ENCODE data around the gene ASRGL1.

Gene ASRGL1

GRCh38 chr11:62393061-62393611, 55.9 kb downstream of the ASRGL1 start:
- peak; percentile 34 for DNase-seq (ENCODE audit: low spot score)

DNA sequence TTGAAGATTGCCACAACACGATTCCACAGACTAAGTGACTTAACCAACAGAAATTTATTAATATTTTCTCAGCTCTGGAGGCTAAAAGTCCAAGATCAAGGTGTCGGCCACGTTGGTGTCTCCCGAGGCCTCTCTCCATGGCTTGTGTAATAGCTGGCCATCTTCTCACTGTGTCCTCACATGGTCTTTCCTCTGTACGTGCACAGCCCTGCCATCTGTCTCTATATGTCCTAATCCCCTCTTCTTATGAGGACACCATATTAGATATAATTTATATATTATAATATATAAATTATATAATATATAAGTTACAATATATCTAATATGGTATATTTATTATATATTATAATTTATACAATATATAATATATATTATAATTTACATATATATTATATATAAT, 56.5 kb downstream of the ASRGL1 start:
- no peak for DNase-seq (ENCODE audit: low spot score)

GRCh38 chr11:62394825-62395538, 57.7 kb downstream of the ASRGL1 start:
- DNase-seq (ENCODE audit: low spot score) = peak; percentile 97

- no peak for DNase-seq (ENCODE audit: low spot score)
Measured at GRCh38 chr11:62395885-62396551, 58.8 kb downstream of the ASRGL1 start.

DNA sequence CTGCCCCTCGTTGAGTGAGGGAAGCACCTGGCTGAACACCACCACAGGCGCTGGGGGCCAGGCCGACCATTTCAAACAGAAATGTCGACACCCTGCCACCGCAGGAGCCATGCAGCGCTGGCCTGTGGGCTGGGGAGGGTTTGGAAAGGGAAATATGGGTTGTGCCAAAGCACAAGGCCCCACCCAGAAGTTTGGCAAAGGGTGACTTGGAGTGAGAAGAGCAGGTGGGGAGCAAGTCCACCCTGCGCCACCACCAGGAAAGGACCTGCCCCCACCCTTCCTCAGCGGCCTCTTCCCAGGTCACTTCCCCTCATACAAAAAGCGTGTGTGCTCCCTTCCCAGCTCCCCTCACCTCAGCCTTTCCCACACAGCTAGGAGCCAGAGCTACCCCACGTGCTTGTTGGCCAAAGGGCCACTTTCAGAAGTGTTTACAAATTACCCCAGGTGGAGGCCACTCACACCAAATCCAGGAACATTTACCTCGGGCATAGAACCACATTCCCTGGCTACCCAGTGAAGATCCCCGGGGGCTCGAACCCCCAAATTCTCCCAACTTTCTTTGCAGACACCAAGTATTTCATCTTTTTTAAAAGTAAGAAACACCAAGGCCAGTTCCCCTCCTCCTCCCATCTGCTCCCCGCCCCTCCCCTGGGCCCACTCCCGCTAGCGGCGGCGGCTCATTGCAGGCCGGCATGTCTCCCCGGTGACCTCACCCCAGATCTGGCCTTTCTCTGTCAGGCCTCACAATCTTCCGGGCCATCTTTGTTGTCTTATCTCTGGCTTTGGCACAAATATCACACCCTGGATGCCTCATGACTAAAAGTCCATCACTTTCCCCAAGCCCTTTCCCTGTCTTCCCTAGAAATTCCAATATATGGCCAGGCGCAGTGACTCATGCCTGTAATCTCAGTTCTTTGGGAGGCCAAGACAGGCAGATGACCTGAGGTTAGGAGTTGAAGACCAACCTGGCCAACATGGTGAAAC, 61.1 kb downstream of the ASRGL1 start:
- peak; percentile 67 for DNase-seq (ENCODE audit: low spot score)

GRCh38 chr11:62399172-62399877, 62.1 kb downstream of the ASRGL1 start:
- DNase-seq (ENCODE audit: low spot score) = peak; percentile 60

DNA sequence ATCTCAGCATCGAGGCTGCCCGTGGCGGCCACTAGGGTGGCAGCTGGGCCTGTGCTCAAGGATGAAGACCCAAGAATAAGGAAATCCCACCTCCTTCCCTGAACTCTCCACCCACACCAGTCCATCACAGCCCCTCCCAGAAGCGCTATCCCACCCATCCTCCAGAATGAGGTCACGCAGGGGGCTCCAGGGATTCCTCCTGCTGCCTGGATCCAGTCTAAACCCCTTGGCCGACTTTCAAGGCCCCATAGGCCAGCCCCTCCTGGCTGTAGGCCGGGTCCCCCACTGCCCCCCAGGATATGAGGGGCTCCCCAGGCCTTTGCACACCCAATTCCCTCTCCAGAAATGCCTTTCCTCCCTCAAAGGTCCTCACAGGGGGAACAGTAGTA, 62.6 kb downstream of the ASRGL1 start:
- DNase-seq (ENCODE audit: low spot score) = peak; percentile 60

DNA sequence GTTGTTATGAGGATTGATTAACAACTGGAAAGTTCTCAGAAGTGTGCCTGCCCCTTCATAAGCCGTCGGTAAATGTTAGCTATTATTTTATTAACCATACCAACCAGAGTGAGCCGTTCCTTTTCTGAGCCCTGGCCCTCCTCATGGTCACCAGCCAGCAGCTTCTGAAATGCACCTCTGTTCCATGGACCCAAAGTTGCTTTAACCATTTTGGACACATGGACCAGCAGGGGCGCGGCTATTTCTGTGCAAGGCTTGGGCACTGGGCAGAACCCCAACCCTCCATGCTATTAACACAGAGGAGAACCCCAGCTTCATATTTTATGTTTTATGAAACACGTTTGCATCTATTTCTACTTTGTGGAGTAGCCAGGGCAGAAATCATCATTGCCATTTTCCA, 63.0 kb downstream of the ASRGL1 start:
- DNase-seq (ENCODE audit: low spot score) = no peak

GRCh38 chr11:62400760-62401159, 63.5 kb downstream of the ASRGL1 start:
- DNase-seq (ENCODE audit: low spot score) = peak; percentile 38

GRCh38 chr11:62401356-62401755, 64.1 kb downstream of the ASRGL1 start:
- no peak for DNase-seq (ENCODE audit: low spot score)

DNA sequence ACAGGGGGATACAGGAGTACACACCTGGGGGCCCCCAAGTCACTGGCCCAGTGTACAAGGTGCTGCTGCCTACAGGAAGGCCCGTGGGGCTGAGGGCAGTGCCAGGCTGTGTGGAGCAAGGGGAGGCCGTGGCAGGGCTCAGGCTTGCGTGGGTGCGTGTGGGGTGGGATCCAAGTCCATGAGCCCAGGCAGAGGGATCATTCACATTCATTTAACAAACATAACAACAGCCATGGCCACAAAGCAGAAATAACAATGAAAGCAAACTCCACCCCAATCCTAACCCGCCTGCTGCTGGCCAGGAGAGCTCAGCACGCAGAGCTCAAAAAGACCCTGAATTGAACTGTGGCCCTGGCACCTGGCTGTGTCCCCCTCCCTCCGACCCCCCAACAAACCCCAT, 64.6 kb downstream of the ASRGL1 start:
- DNase-seq (ENCODE audit: low spot score) = no peak

DNA sequence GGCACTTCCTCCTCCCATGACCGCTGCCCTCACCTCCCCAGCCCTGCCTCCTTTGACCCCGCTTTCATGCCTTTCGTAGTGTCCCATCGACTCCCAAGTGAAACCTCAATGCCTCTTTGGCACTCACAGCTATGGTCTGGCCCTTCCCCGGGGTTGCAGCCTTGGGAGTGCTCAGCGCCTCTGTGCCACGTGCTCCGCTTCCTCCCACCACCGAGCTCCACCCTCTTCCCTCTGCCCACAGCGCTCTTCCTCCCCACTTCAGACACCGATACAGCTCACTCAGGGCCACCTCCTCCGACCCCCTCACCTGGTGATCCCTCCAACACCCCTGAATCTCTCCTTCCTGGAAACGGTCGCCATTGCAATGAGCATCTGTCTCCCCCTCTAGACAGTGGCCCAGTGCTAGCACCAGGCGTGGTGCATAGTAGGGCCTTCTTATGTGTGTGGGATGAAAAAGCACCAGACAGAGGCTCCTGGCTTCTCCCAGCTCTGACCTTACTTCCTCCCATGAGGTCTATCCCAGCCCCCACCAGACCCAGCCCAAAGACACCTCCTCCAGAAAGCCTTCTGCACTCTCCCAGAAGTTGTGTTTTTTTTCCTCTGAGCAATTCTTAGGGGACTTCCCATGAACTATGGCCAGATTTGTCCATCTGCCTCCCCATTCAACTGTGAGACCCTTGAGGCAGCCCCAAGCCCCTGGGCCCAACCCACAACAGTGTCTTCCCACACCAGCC, 65.1 kb downstream of the ASRGL1 start:
- DNase-seq (ENCODE audit: low spot score) = no peak

DNA sequence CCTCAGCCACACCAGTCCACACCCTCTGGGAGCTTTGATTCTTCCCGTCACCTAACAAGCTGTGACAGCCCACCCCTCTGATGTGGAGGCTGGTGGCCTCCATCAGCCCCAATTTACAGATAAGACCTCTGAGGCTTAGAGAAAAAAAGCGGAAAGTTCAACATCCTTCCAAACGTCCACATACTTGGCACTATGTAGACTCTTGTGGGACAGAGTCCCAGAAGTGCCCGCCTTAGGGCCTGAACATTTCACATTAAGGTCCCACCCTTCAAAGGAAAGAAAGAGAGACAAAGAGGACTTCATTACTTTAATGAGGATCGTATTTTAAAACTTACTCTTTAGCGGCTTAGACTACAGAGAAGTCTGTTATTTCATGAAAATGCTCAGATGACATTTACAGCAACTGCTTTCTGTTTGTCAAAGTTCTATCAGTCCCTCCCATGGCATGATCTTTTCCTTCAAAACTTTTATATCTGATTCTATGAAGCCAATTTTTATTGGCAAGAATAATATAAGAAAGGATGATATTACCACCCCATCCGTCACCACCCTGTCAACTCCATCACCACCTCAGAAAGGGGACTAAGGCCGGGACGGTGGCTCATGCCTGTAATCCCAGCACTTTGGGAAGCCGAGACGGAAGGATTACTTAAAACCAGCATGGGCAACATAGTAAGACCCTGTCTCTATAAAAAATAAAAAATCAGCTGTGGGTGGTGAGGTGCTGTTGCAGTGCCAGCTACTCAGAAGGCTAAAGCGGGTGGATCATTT, 65.9 kb downstream of the ASRGL1 start:
- no peak for DNase-seq (ENCODE audit: low spot score)

GRCh38 chr11:62404435-62404834, 67.2 kb downstream of the ASRGL1 start:
- no peak for DNase-seq (ENCODE audit: low spot score)

- no peak for DNase-seq (ENCODE audit: low spot score)
Measured at GRCh38 chr11:62404901-62405300, 67.7 kb downstream of the ASRGL1 start.

GRCh38 chr11:62406034-62406433, 68.8 kb downstream of the ASRGL1 start:
- no peak for DNase-seq (ENCODE audit: low spot score)

- peak; percentile 93 for DNase-seq (ENCODE audit: low spot score)
Measured at GRCh38 chr11:62409831-62410230, 72.6 kb downstream of the ASRGL1 start.

- no peak for DNase-seq (ENCODE audit: low spot score)
Measured at GRCh38 chr11:62410972-62411371, 73.7 kb downstream of the ASRGL1 start.

DNA sequence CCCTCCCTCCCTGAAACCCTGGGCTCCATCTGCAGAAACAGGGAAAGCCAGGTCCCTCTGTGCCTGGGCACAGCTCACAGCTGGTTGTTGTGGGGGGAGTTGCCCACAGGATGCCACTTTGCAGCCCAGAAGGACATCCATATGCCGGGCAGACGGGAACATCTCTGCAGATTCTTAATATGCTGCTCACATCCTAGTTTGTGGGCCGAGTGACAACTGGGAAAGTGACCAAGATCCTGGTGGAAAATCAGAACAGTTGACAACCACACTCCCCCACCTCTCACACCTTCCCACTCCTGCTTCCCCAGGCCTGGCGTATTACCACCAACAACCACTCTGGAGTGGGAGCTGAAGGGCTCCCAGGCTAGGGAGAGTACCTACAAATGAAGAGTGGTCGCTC, 74.3 kb downstream of the ASRGL1 start:
- peak; percentile 42 for DNase-seq (ENCODE audit: low spot score)

- DNase-seq (ENCODE audit: low spot score) = no peak
Measured at GRCh38 chr11:62413060-62413696, 75.9 kb downstream of the ASRGL1 start.

Measured in cerebellar cortex (tissue), 1 donor.